ENCODE data around the gene TACC2.

Gene TACC2

GRCh38 chr10:122219340-122219739 is 230.4 kb downstream of the TACC2 start:
- Histone ChIP-seq H3K4me3 (ENCODE audit: low read length) (no peak overlapping the region), H3K36me3 (ENCODE audit: insufficient read depth, low read depth, low read length) (peaks cover 95% of the 10 kb centered on the region), H3K9me3 (ENCODE audit: insufficient read depth, low read depth, low read length) (no peaks in the 10 kb centered on the region), H3K27ac (ENCODE audit: low read length) (no peak overlapping the region), H3K4me1 (ENCODE audit: insufficient read depth, low read length) (no peaks in the 10 kb centered on the region), H3K9ac (ENCODE audit: low read depth, low read length) (no peak overlapping the region), H3K27me3 (ENCODE audit: insufficient read depth, low read length) (no peaks in the 10 kb centered on the region)

GRCh38 chr10:122220736-122221135 is 231.8 kb downstream of the TACC2 start:
- Histone ChIP-seq H3K36me3 (ENCODE audit: insufficient read depth, low read depth, low read length) (peaks cover 99% of the 10 kb centered on the region), H3K27ac (ENCODE audit: low read length) (no peak overlapping the region), H3K9ac (ENCODE audit: low read depth, low read length) (no peak overlapping the region), H3K4me3 (ENCODE audit: low read length) (no peak overlapping the region), H3K27me3 (ENCODE audit: insufficient read depth, low read length) (no peaks in the 10 kb centered on the region), H3K4me1 (ENCODE audit: insufficient read depth, low read length) (no peaks in the 10 kb centered on the region), H3K9me3 (ENCODE audit: insufficient read depth, low read depth, low read length) (no peaks in the 10 kb centered on the region)

- H3K36me3 ChIP-seq (ENCODE audit: insufficient read depth, low read depth, low read length): peaks cover 99% of the 10 kb centered on the region
- H3K27me3 ChIP-seq (ENCODE audit: insufficient read depth, low read length): no peaks in the 10 kb centered on the region
- no peak overlapping the region for H3K9ac ChIP-seq (ENCODE audit: low read depth, low read length)
- H3K4me1 ChIP-seq (ENCODE audit: insufficient read depth, low read length): no peaks in the 10 kb centered on the region
- no peaks in the 10 kb centered on the region for H3K9me3 ChIP-seq (ENCODE audit: insufficient read depth, low read depth, low read length)
- no peak overlapping the region for H3K4me3 ChIP-seq (ENCODE audit: low read length)
- no peak overlapping the region for H3K27ac ChIP-seq (ENCODE audit: low read length)
These were observed 233.0 kb downstream of the TACC2 start for GRCh38 chr10:122221958-122222357.

- H3K27me3 ChIP-seq (ENCODE audit: insufficient read depth, low read length): no peaks in the 10 kb centered on the region
- no peaks in the 10 kb centered on the region for H3K9me3 ChIP-seq (ENCODE audit: insufficient read depth, low read depth, low read length)
- H3K27ac ChIP-seq (ENCODE audit: low read length): no peak overlapping the region
- H3K4me3 ChIP-seq (ENCODE audit: low read length): no peak overlapping the region
- no peaks in the 10 kb centered on the region for H3K4me1 ChIP-seq (ENCODE audit: insufficient read depth, low read length)
- peaks cover 99% of the 10 kb centered on the region for H3K36me3 ChIP-seq (ENCODE audit: insufficient read depth, low read depth, low read length)
- H3K9ac ChIP-seq (ENCODE audit: low read depth, low read length): no peak overlapping the region
These were observed 233.7 kb downstream of the TACC2 start for GRCh38 chr10:122222638-122223037.

- Histone ChIP-seq H3K27ac (ENCODE audit: low read length) (no peak overlapping the region), H3K36me3 (ENCODE audit: insufficient read depth, low read depth, low read length) (peaks cover 100% of the 10 kb centered on the region), H3K9ac (ENCODE audit: low read depth, low read length) (no peak overlapping the region), H3K4me1 (ENCODE audit: insufficient read depth, low read length) (no peaks in the 10 kb centered on the region), H3K9me3 (ENCODE audit: insufficient read depth, low read depth, low read length) (no peaks in the 10 kb centered on the region), H3K27me3 (ENCODE audit: insufficient read depth, low read length) (no peaks in the 10 kb centered on the region), H3K4me3 (ENCODE audit: low read length) (no peak overlapping the region)
These were observed 235.2 kb downstream of the TACC2 start for GRCh38 chr10:122224159-122224558.

- Histone ChIP-seq H3K27me3 (ENCODE audit: insufficient read depth, low read length) (no peaks in the 10 kb centered on the region), H3K4me3 (ENCODE audit: low read length) (no peak overlapping the region), H3K36me3 (ENCODE audit: insufficient read depth, low read depth, low read length) (peaks cover 100% of the 10 kb centered on the region), H3K27ac (ENCODE audit: low read length) (no peak overlapping the region), H3K4me1 (ENCODE audit: insufficient read depth, low read length) (no peaks in the 10 kb centered on the region), H3K9ac (ENCODE audit: low read depth, low read length) (no peak overlapping the region), H3K9me3 (ENCODE audit: insufficient read depth, low read depth, low read length) (no peaks in the 10 kb centered on the region)
These were observed 236.4 kb downstream of the TACC2 start for GRCh38 chr10:122225330-122225729.

GRCh38 chr10:122227754-122228153 is 238.8 kb downstream of the TACC2 start:
- Histone ChIP-seq H3K4me1 (ENCODE audit: insufficient read depth, low read length) (no peaks in the 10 kb centered on the region), H3K27ac (ENCODE audit: low read length) (no peak overlapping the region), H3K9me3 (ENCODE audit: insufficient read depth, low read depth, low read length) (no peaks in the 10 kb centered on the region), H3K4me3 (ENCODE audit: low read length) (no peak overlapping the region), H3K36me3 (ENCODE audit: insufficient read depth, low read depth, low read length) (peaks cover 99% of the 10 kb centered on the region), H3K9ac (ENCODE audit: low read depth, low read length) (no peak overlapping the region), H3K27me3 (ENCODE audit: insufficient read depth, low read length) (no peaks in the 10 kb centered on the region)

- Histone ChIP-seq H3K4me3 (ENCODE audit: low read length) (no peak overlapping the region), H3K9ac (ENCODE audit: low read depth, low read length) (no peak overlapping the region), H3K36me3 (ENCODE audit: insufficient read depth, low read depth, low read length) (peaks cover 99% of the 10 kb centered on the region), H3K27me3 (ENCODE audit: insufficient read depth, low read length) (no peaks in the 10 kb centered on the region), H3K4me1 (ENCODE audit: insufficient read depth, low read length) (no peaks in the 10 kb centered on the region), H3K9me3 (ENCODE audit: insufficient read depth, low read depth, low read length) (no peaks in the 10 kb centered on the region), H3K27ac (ENCODE audit: low read length) (no peak overlapping the region)
These were observed 240.7 kb downstream of the TACC2 start for GRCh38 chr10:122229666-122230065.

- no peaks in the 10 kb centered on the region for H3K27me3 ChIP-seq (ENCODE audit: insufficient read depth, low read length)
- H3K4me1 ChIP-seq (ENCODE audit: insufficient read depth, low read length): no peaks in the 10 kb centered on the region
- H3K36me3 ChIP-seq (ENCODE audit: insufficient read depth, low read depth, low read length): peaks cover 94% of the 10 kb centered on the region
- H3K9ac ChIP-seq (ENCODE audit: low read depth, low read length): no peak overlapping the region
- no peak overlapping the region for H3K4me3 ChIP-seq (ENCODE audit: low read length)
- H3K9me3 ChIP-seq (ENCODE audit: insufficient read depth, low read depth, low read length): no peaks in the 10 kb centered on the region
- H3K27ac ChIP-seq (ENCODE audit: low read length): no peak overlapping the region
These were observed 241.3 kb downstream of the TACC2 start for GRCh38 chr10:122230222-122230621.

- no peaks in the 10 kb centered on the region for H3K27me3 ChIP-seq (ENCODE audit: insufficient read depth, low read length)
- no peak overlapping the region for H3K9ac ChIP-seq (ENCODE audit: low read depth, low read length)
- H3K36me3 ChIP-seq (ENCODE audit: insufficient read depth, low read depth, low read length): peaks cover 92% of the 10 kb centered on the region
- H3K4me3 ChIP-seq (ENCODE audit: low read length): no peak overlapping the region
- no peaks in the 10 kb centered on the region for H3K9me3 ChIP-seq (ENCODE audit: insufficient read depth, low read depth, low read length)
- H3K27ac ChIP-seq (ENCODE audit: low read length): no peak overlapping the region
- no peaks in the 10 kb centered on the region for H3K4me1 ChIP-seq (ENCODE audit: insufficient read depth, low read length)
These were observed 243.8 kb downstream of the TACC2 start for GRCh38 chr10:122232769-122233168.

GRCh38 chr10:122233857-122234348 is 244.9 kb downstream of the TACC2 start:
- no peak overlapping the region for H3K9ac ChIP-seq (ENCODE audit: low read depth, low read length)
- no peaks in the 10 kb centered on the region for H3K27me3 ChIP-seq (ENCODE audit: insufficient read depth, low read length)
- H3K4me1 ChIP-seq (ENCODE audit: insufficient read depth, low read length): no peaks in the 10 kb centered on the region
- no peak overlapping the region for H3K27ac ChIP-seq (ENCODE audit: low read length)
- no peak overlapping the region for H3K4me3 ChIP-seq (ENCODE audit: low read length)
- no peaks in the 10 kb centered on the region for H3K9me3 ChIP-seq (ENCODE audit: insufficient read depth, low read depth, low read length)
- peaks cover 91% of the 10 kb centered on the region for H3K36me3 ChIP-seq (ENCODE audit: insufficient read depth, low read depth, low read length)

- no peaks in the 10 kb centered on the region for H3K27me3 ChIP-seq (ENCODE audit: insufficient read depth, low read length)
- H3K9me3 ChIP-seq (ENCODE audit: insufficient read depth, low read depth, low read length): no peaks in the 10 kb centered on the region
- no peak overlapping the region for H3K9ac ChIP-seq (ENCODE audit: low read depth, low read length)
- peaks cover 91% of the 10 kb centered on the region for H3K36me3 ChIP-seq (ENCODE audit: insufficient read depth, low read depth, low read length)
- H3K27ac ChIP-seq (ENCODE audit: low read length): no peak overlapping the region
- H3K4me1 ChIP-seq (ENCODE audit: insufficient read depth, low read length): no peaks in the 10 kb centered on the region
- no peak overlapping the region for H3K4me3 ChIP-seq (ENCODE audit: low read length)
These were observed 245.5 kb downstream of the TACC2 start for GRCh38 chr10:122234416-122234815.
